ENCODE data around the gene PREB. TPM values are rescaled to one million over a fixed set of nuclear protein-coding genes. Genes with fewer than 3 reads are reported as not detected.
A peak's percentile ranks its signal among the peaks of the same experiment; 100 is the strongest.

Gene PREB
- total and polyA plus RNA-seq, 4 donors: 25.8 to 66.8 (median 43.5) TPM

DNA sequence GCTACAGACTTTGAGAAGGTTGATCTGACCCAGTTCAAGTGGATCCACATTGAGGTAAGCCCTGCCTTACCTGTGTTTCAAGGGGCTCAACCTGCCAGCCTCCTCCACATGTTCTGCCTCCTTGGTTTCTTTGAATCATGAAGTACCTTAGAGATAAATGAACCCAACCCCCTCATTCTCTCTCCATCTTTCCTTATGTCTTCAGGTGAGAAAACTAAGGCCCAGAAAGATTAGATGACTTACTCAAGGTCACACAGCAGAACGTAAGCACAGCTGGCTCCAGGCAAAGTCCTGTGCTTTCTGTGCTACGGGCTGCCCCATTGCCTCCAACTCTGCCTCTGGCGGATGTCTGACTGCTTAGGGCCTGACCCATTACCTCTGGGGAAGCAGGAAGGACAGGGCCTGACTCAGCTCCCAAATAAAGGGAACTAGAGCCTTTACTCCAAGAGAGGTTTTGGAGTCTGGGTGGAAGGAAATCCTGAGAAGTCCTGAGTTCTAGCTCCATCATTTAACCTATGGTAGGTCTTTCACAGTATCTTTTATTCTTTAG is 37.6 kb downstream of the PREB start:
- no peak for DNase-seq
- TF ChIP-seq, protein P1, sequence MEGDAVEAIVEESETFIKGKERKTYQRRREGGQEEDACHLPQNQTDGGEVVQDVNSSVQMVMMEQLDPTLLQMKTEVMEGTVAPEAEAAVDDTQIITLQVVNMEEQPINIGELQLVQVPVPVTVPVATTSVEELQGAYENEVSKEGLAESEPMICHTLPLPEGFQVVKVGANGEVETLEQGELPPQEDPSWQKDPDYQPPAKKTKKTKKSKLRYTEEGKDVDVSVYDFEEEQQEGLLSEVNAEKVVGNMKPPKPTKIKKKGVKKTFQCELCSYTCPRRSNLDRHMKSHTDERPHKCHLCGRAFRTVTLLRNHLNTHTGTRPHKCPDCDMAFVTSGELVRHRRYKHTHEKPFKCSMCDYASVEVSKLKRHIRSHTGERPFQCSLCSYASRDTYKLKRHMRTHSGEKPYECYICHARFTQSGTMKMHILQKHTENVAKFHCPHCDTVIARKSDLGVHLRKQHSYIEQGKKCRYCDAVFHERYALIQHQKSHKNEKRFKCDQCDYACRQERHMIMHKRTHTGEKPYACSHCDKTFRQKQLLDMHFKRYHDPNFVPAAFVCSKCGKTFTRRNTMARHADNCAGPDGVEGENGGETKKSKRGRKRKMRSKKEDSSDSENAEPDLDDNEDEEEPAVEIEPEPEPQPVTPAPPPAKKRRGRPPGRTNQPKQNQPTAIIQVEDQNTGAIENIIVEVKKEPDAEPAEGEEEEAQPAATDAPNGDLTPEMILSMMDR (IDR thresholded peaks at IDR 0.05; ENCODE audit: control extremely low read depth, extremely low read depth): no peak
- Histone ChIP-seq H3K27me3 (ENCODE audit: control insufficient read depth in 3 of 3, insufficient read depth in 3 of 3, low read length in 2 of 3) (no peaks in the 10 kb centered on the region), H3K9me3 (ENCODE audit: control insufficient read depth in 4 of 4, insufficient read depth in 3 of 4, low read length in 3 of 4) (no peaks in the 10 kb centered on the region), H3K4me1 (ENCODE audit: control insufficient read depth in 5 of 5, insufficient read depth in 5 of 5, low read length in 5 of 5) (peaks cover 0 to 10% (median 7%) of the 10 kb centered on the region in 5 donors), H3K27ac (ENCODE audit: low read depth in 1 of 2, low read length in 1 of 2) (peak overlapping the region in 1 of 2 donors; percentile 5), H3K9ac (ENCODE audit: insufficient read depth in 1 of 2, low read length in 2 of 2) (no peak overlapping the region), H3K4me3 (no peak overlapping the region), H3K36me3 (ENCODE audit: control insufficient read depth in 4 of 4, insufficient read depth in 4 of 4, low read length in 4 of 4) (peaks cover 0 to 2% (median 0%) of the 10 kb centered on the region in 4 donors)
- WGBS, 2 donors: 53 to 74% methylated on average over 3 of the region's 3 CpGs
- no peak for ATAC-seq (ENCODE audit: insufficient read depth, low FRiP score)

DNA sequence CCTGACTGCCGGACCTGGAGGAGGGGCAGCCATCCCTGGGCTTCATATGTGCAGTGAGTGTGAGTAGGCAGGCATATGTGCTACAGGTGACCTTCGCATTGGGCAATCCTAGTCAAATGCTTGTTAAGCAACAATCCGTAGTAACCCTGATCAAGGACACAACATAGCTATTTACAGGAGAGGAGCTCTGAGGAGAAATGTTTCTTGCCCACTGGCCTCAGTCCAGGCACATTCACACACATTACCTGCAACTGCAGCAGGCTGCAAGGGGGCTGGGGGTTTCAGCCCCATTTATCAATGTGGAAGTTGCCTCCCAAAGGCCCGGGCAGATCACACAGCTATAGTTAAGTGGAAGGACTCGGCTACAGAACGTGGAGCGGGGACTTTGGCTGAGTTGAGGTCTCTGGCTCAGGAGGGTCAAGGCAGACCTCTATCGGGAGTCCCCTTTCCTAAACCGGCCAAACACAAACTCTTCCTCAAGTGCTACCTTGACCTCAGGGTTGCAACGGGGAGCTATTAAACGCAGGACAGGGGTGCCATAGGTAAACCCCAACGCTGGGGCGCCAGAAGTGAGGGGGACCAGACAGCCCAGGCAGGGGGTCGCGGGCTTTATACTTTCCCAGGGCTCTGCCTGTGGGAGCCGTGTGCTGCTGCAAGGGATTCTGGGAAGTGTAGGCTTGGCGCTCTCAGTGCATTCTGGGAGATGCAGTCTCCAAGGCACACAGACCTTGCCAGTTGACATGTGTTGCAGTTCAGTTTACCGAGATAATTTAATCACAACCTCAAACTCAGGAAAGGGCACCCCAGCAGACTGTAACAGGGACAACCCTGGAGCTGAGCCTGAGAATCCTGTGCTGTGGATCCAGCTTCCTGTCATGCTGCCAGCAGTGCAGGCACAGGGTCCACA is 38.4 kb downstream of the PREB start:
- Histone ChIP-seq H3K36me3 (ENCODE audit: control insufficient read depth in 4 of 4, insufficient read depth in 4 of 4, low read length in 4 of 4) (peaks cover 0 to 4% (median 0%) of the 10 kb centered on the region in 4 donors), H3K27ac (ENCODE audit: low read depth in 1 of 2, low read length in 1 of 2) (peak overlapping the region in 1 of 2 donors; percentile 17), H3K4me1 (ENCODE audit: control insufficient read depth in 5 of 5, insufficient read depth in 5 of 5, low read length in 5 of 5) (peaks cover 0 to 10% (median 7%) of the 10 kb centered on the region in 5 donors), H3K4me3 (peak overlapping the region; percentile 1), H3K9me3 (ENCODE audit: control insufficient read depth in 4 of 4, insufficient read depth in 3 of 4, low read length in 3 of 4) (no peaks in the 10 kb centered on the region), H3K27me3 (ENCODE audit: control insufficient read depth in 3 of 3, insufficient read depth in 3 of 3, low read length in 2 of 3) (no peaks in the 10 kb centered on the region), H3K9ac (ENCODE audit: insufficient read depth in 1 of 2, low read length in 2 of 2) (no peak overlapping the region)
- peak; percentile 67 to 78 (median 74) for DNase-seq
- 25 to 26% methylated on average over 18 of the region's 18 CpGs for WGBS, 2 donors
- TF ChIP-seq, protein P1 (IDR thresholded peaks at IDR 0.05; ENCODE audit: control extremely low read depth, extremely low read depth): no peak
- peak; percentile 73 for ATAC-seq (ENCODE audit: insufficient read depth, low FRiP score)

DNA sequence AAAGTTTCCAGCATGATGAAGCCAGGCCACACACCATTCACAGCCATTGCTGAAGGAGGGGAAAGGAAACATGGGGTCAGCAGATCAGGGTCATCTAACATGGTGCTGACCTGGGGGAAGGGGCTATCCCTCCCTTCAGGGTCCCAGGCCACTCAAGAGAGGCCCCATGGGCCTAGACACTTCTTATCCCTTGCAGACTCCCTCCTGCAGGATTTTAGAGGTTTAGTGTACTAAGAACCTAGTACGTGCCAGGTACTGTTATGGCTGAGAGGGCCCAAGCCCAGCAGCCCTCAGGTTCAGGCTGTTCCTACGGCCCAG is 39.0 kb downstream of the PREB start:
- TF ChIP-seq, protein P1 (IDR thresholded peaks at IDR 0.05; ENCODE audit: control extremely low read depth, extremely low read depth): no peak
- ATAC-seq (ENCODE audit: insufficient read depth, low FRiP score) (no peak), DNase-seq (no peak)
- peaks cover 0 to 4% (median 0%) of the 10 kb centered on the region in 4 donors for H3K36me3 ChIP-seq (ENCODE audit: control insufficient read depth in 4 of 4, insufficient read depth in 4 of 4, low read length in 4 of 4)
- peaks cover 0 to 10% (median 7%) of the 10 kb centered on the region in 5 donors for H3K4me1 ChIP-seq (ENCODE audit: control insufficient read depth in 5 of 5, insufficient read depth in 5 of 5, low read length in 5 of 5)
- H3K9me3 ChIP-seq (ENCODE audit: control insufficient read depth in 4 of 4, insufficient read depth in 3 of 4, low read length in 3 of 4): no peaks in the 10 kb centered on the region
- H3K9ac ChIP-seq (ENCODE audit: insufficient read depth in 1 of 2, low read length in 2 of 2): no peak overlapping the region
- no peak overlapping the region for H3K4me3 ChIP-seq
- H3K27ac ChIP-seq (ENCODE audit: low read depth in 1 of 2, low read length in 1 of 2): no peak overlapping the region
- H3K27me3 ChIP-seq (ENCODE audit: control insufficient read depth in 3 of 3, insufficient read depth in 3 of 3, low read length in 2 of 3): no peaks in the 10 kb centered on the region
- 85 to 88% methylated on average over 2 of the region's 2 CpGs for WGBS, 2 donors

Data from lung (tissue), 12 donors.